GM18502 (cell line): ENCODE data around the gene FBN1.
A peak's percentile ranks its signal among the peaks of the same experiment; 100 is the strongest.

Source experiments
- ATAC-seq: cut with Tn5 transposase; IDR thresholded peaks from one replicate; pipeline ENCODE4 v1.9.1; 2021; ENCODE audit warnings: mild to moderate bottlenecking; ENCODE audit not compliant: unreplicated experiment, poor library complexity

Gene FBN1

GRCh38 chr15:48584090-48584811 is 61.3 kb downstream of the FBN1 start:
- ATAC-seq = no peak

GRCh38 chr15:48582452-48583247 is 62.9 kb downstream of the FBN1 start:
- ATAC-seq = no peak

- ATAC-seq = no peak
Measured at GRCh38 chr15:48581219-48581618, 64.3 kb downstream of the FBN1 start.

- no peak for ATAC-seq
Measured at GRCh38 chr15:48580736-48581135, 64.8 kb downstream of the FBN1 start.

GRCh38 chr15:48579945-48580671 is 65.4 kb downstream of the FBN1 start:
- ATAC-seq = no peak

- no peak for ATAC-seq
Measured at GRCh38 chr15:48578965-48579364, 66.5 kb downstream of the FBN1 start.

- no peak for ATAC-seq
Measured at GRCh38 chr15:48577469-48577868, 68.0 kb downstream of the FBN1 start.

GRCh38 chr15:48574187-48574586 is 71.3 kb downstream of the FBN1 start:
- no peak for ATAC-seq

- ATAC-seq = no peak
Measured at GRCh38 chr15:48573780-48574179, 71.7 kb downstream of the FBN1 start.

GRCh38 chr15:48572823-48573222 is 72.7 kb downstream of the FBN1 start:
- ATAC-seq = no peak

- no peak for ATAC-seq
Measured at GRCh38 chr15:48571510-48571909, 74.0 kb downstream of the FBN1 start.

GRCh38 chr15:48570822-48571221 is 74.7 kb downstream of the FBN1 start:
- no peak for ATAC-seq

- ATAC-seq = no peak
Measured at GRCh38 chr15:48569591-48570302, 75.8 kb downstream of the FBN1 start.

GRCh38 chr15:48566668-48567067 is 78.8 kb downstream of the FBN1 start:
- ATAC-seq = no peak

GRCh38 chr15:48565560-48566482 is 79.7 kb downstream of the FBN1 start:
- ATAC-seq = no peak

- no peak for ATAC-seq
Measured at GRCh38 chr15:48564690-48565089, 80.8 kb downstream of the FBN1 start.

- ATAC-seq = no peak
Measured at GRCh38 chr15:48563934-48564333, 81.6 kb downstream of the FBN1 start.

GRCh38 chr15:48560321-48561051 is 85.0 kb downstream of the FBN1 start:
- ATAC-seq = peak; percentile 58

- no peak for ATAC-seq
Measured at GRCh38 chr15:48559285-48559684, 86.2 kb downstream of the FBN1 start.
